CD8-positive, alpha-beta memory T cell (primary cell): ENCODE measurements around the gene DOCK9. TPM values are rescaled to one million over a fixed set of nuclear protein-coding genes. Genes with fewer than 3 reads are reported as not detected.
A peak's percentile ranks its signal among the peaks of the same experiment; 100 is the strongest.

Source experiments
- CTCF ChIA-PET: fragments of 350-600 bp; sonication (Branson Sonifier 250); formaldehyde crosslinking; loops from one replicate; lab custom pipeline; 2021; ENCODE audit warnings: antibody characterized with exemption; lab: Charles Lee
- POLR2A ChIA-PET: fragments of 350-600 bp; sonication (Branson Sonifier 250); formaldehyde crosslinking; loops from one replicate; lab custom pipeline; 2021; ENCODE audit warnings: antibody characterized with exemption; lab: Charles Lee
- DNase-seq, 5 donors: peaks; one replicate each; pipeline versions ENCODE4 v3.0.0 to v3.0.0-alpha.2; 2020 to 2022; ENCODE audit warnings: mixed read lengths in 1 of 5
- H3K27ac ChIP-seq: one replicate; pipeline ENCODE4 v1.7.0; 2013; ENCODE audit warnings: low read depth, mild to moderate bottlenecking, low read length, moderate library complexity
- H3K27me3 ChIP-seq: 2 replicates; pipeline ENCODE4 v1.7.0; 2013; ENCODE audit warnings: low read length, mild to moderate bottlenecking; ENCODE audit not compliant: insufficient read depth, poor library complexity, severe bottlenecking
- H3K36me3 ChIP-seq: 2 replicates; pipeline ENCODE4 v1.7.0; 2013; ENCODE audit warnings: mild to moderate bottlenecking, low read length, moderate library complexity; ENCODE audit not compliant: insufficient read depth
- H3K4me1 ChIP-seq: 2 replicates; pipeline ENCODE4 v1.7.0; 2013; ENCODE audit warnings: mild to moderate bottlenecking, low read length, moderate library complexity; ENCODE audit not compliant: insufficient read depth
- H3K4me3 ChIP-seq: 2 replicates; pipeline ENCODE4 v1.7.0; 2013; ENCODE audit warnings: mild to moderate bottlenecking, low read length
- H3K9me3 ChIP-seq: 2 replicates; pipeline ENCODE4 v1.7.0; 2013; ENCODE audit warnings: mild to moderate bottlenecking, low read length
- H3K27ac Mint-ChIP-seq, 8 donors: one replicate each; pipeline ENCODE4 v1.8.0; 2020 to 2021; ENCODE audit warnings: mixed read lengths in 8 of 8, mild to moderate bottlenecking in 6 of 8, inconsistent platforms in 3 of 8, moderate library complexity in 3 of 8
- H3K27me3 Mint-ChIP-seq, 2 donors: one replicate each; pipeline ENCODE4 v1.8.0; 2020 to 2021; ENCODE audit warnings: mixed read lengths in 2 of 2, mild to moderate bottlenecking in 1 of 2, moderate library complexity in 1 of 2
- H3K36me3 Mint-ChIP-seq, 3 donors: one replicate each; pipeline ENCODE4 v1.8.0; 2020 to 2021; ENCODE audit warnings: mixed read lengths in 3 of 3, inconsistent platforms in 1 of 3, mild to moderate bottlenecking in 1 of 3
- H3K4me1 Mint-ChIP-seq, 3 donors: one replicate each; pipeline ENCODE4 v1.8.0; 2020 to 2021; ENCODE audit warnings: mixed read lengths in 3 of 3, inconsistent platforms in 1 of 3, mild to moderate bottlenecking in 1 of 3
- H3K4me3 Mint-ChIP-seq, 7 donors: one replicate each; pipeline ENCODE4 v1.8.0; 2020 to 2021; ENCODE audit warnings: mixed read lengths in 7 of 7, mild to moderate bottlenecking in 6 of 7, moderate library complexity in 4 of 7, inconsistent platforms in 2 of 7
- H3K9me3 Mint-ChIP-seq, 5 donors: one replicate each; pipeline ENCODE4 v1.8.0; 2020 to 2022; ENCODE audit warnings: mixed read lengths in 5 of 5, mild to moderate bottlenecking in 3 of 5, moderate library complexity in 2 of 5, inconsistent platforms in 1 of 5
- polyA plus RNA-seq: library from polyadenylated mRNA; unstranded; fragments of 300-500 nt; fragmentation: Illumina TruSeq; gene quantifications from one replicate; pipeline ENCODE4 v1.2.3, GENCODE V29; 2021
- total RNA-seq, 2 experiments: library from RNA; stranded (reverse); gene quantifications; one replicate each; pipeline ENCODE4 v1.2.3, GENCODE V29; 2021

Gene DOCK9
- total and polyA plus RNA-seq, 3 experiments from 2014 or later = 23.9 to 38.9 (median 35.4) TPM

DNA sequence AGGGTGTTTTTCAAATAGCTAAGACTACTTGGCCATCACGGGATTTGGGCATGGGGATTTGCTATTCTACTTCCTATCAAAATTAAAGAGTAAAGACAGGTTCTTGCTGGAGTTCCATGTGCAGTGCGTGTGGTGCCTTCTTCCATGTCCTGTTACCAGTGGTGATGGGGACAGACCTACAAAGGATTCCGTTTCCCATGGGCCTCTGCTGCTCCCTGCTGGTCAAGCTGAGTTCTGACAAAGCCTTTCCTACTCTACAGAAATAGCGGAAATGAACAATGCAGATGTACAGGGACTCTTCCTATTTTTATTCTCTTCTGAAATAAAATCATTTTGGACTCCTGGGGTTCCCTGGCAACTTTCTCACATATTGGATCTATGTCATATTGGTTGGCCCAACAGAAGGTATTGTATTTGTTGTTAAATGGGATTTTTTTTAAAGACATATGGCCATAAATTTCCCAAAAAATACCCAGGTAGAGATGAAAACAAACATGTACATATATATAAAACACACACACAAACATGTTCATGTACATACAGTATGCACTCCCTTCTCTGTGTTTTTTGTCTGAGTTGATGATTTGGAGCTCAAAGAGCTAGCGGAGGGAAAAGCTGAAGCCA lies 134.9 kb downstream of the DOCK9 start:
- Histone ChIP-seq H3K4me3 (no peak overlapping the region), H3K27ac (no peak overlapping the region), H3K4me1 (no peaks in the 10 kb centered on the region), H3K27me3 (no peaks in the 10 kb centered on the region), H3K9me3 (no peaks in the 10 kb centered on the region), H3K36me3 (peaks cover 18% of the 10 kb centered on the region)
- H3K4me3 Mint-ChIP-seq = no peak overlapping the region
- H3K36me3 Mint-ChIP-seq = peaks cover 7 to 73% (median 35%) of the 10 kb centered on the region in 3 donors
- peak overlapping the region in 4 of 8 donors; percentile 3 to 69 (median 60) for H3K27ac Mint-ChIP-seq
- H3K27me3 Mint-ChIP-seq = no peaks in the 10 kb centered on the region
- DNase-seq = peak; percentile 15 to 62 (median 26)
- H3K9me3 Mint-ChIP-seq = no peaks in the 10 kb centered on the region
- ChIA-PET CTCF (interaction anchor here (1.0 to 1.5 kb wide), 4 partner anchors 11 to 53 kb away, joined by 3 to 6 read pairs (median 4); no protein-coding TSS in a partner anchor), POLR2A (no interaction called here)
- no peaks in the 10 kb centered on the region for H3K4me1 Mint-ChIP-seq

DNA sequence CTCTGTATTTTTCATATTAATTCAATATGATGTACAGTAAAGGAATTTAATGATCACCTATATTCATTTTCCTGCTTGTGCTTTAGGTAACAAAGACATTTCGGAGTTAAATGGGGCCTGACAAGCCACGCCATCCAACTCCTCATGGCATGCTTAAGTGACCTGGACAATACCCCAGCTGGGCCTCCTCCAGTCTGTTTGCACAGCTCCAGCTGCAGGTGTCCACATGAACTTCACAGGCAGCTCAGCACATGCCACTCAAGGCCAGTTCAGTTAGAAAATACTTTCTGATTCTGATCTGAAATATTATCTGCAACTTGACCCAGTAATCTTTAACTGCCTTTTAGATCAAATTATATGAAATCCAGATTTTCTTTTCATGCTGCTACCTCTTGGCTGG lies 135.8 kb downstream of the DOCK9 start:
- Histone ChIP-seq H3K9me3 (no peaks in the 10 kb centered on the region), H3K27me3 (no peaks in the 10 kb centered on the region), H3K27ac (no peak overlapping the region), H3K4me3 (no peak overlapping the region), H3K4me1 (no peaks in the 10 kb centered on the region), H3K36me3 (peaks cover 16% of the 10 kb centered on the region)
- POLR2A ChIA-PET = no interaction called here
- H3K4me3 Mint-ChIP-seq = no peak overlapping the region
- no peak overlapping the region for H3K27ac Mint-ChIP-seq
- no peaks in the 10 kb centered on the region for H3K4me1 Mint-ChIP-seq
- CTCF ChIA-PET = interaction anchor here (1.0 to 1.5 kb wide), 2 partner anchors 12 to 54 kb away, joined by 3 read pairs; no protein-coding TSS in a partner anchor
- H3K9me3 Mint-ChIP-seq = no peaks in the 10 kb centered on the region
- peaks cover 7 to 74% (median 31%) of the 10 kb centered on the region in 3 donors for H3K36me3 Mint-ChIP-seq
- DNase-seq = no peak
- no peaks in the 10 kb centered on the region for H3K27me3 Mint-ChIP-seq

DNA sequence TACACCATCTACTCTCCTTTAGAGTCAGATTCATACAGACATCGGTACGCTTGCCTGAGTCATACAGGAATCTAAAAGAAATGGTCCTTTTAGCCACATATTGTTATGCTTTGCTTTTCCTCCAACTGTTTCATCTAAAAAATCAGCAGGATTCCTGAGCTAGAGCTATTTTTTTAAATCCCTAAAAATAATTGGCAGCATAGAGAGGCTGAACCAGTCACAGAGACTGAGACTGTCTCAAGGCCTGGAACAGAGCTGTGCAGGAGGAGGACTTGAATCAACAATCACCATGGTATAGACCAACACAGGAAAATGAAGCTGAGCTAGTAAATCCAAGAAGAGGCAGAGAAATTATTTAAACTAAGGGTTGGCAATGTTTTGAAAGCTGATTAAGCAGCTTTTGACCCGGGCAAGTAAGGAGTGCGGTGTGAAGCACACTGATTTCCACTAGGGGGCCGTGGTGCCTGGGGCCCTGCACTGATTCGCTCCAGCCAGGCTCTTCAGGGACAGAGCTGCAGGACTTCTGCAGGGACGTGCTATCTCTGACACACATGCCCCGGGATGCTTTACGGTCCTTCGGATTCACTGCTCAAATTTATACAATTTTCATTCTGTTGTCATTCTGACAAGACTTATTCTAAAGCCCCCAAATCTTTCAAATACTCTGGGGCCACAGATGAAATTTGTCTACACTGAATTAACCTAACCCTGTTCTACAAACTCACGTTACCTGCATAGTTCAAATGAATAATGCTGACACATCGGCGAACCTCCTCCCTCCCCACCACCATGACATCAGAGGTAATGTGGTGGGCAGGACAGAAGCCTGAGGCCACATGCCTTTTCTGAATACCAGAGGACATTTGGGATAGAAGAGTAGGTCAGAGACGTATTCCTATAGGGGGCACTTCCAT lies 137.8 kb downstream of the DOCK9 start:
- no peak overlapping the region for H3K27ac ChIP-seq
- no peak overlapping the region for H3K4me3 Mint-ChIP-seq
- H3K27me3 ChIP-seq = no peaks in the 10 kb centered on the region
- POLR2A ChIA-PET = no interaction called here
- peak in 2 of 5 donors; percentile 9 to 11 for DNase-seq
- no peaks in the 10 kb centered on the region for H3K4me1 Mint-ChIP-seq
- CTCF ChIA-PET = interaction anchor here (0.8 kb wide), 1 partner anchor 15 kb away, joined by 3 read pairs; no protein-coding TSS in a partner anchor
- peaks cover 5 to 70% (median 20%) of the 10 kb centered on the region in 3 donors for H3K36me3 Mint-ChIP-seq
- peaks cover 6% of the 10 kb centered on the region for H3K36me3 ChIP-seq
- H3K4me1 ChIP-seq = no peaks in the 10 kb centered on the region
- H3K9me3 ChIP-seq = no peaks in the 10 kb centered on the region
- H3K27me3 Mint-ChIP-seq = no peaks in the 10 kb centered on the region
- H3K9me3 Mint-ChIP-seq = no peaks in the 10 kb centered on the region
- H3K4me3 ChIP-seq = no peak overlapping the region
- H3K27ac Mint-ChIP-seq = peak overlapping the region in 1 of 8 donors; percentile 78

DNA sequence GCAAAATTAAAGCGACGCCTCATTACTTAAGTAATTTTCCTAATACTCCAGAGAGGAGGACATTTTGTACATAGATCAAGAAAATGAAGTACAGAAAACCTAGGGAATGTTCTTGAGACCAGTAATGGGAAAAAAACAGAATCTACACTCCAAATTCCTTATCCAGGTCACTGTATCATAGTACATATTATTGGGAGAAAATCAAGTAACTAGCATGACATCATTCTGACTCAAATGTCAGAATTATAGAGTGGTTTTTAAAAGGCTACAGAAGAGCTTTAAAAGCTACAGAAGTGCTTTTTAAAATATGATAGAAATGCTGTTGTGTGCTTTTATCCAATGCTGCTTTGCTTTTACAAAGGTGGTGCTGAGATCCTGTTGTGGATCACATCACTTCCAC lies 139.1 kb downstream of the DOCK9 start:
- H3K27me3 ChIP-seq = no peaks in the 10 kb centered on the region
- H3K36me3 ChIP-seq = no peaks in the 10 kb centered on the region
- no peak overlapping the region for H3K27ac ChIP-seq
- CTCF ChIA-PET = no interaction called here
- POLR2A ChIA-PET = no interaction called here
- no peaks in the 10 kb centered on the region for H3K4me1 ChIP-seq
- H3K4me3 ChIP-seq = no peak overlapping the region
- no peak for DNase-seq
- Mint-ChIP-seq H3K36me3 (peaks cover 0 to 72% (median 21%) of the 10 kb centered on the region in 3 donors), H3K4me1 (no peaks in the 10 kb centered on the region), H3K9me3 (no peaks in the 10 kb centered on the region), H3K27me3 (no peaks in the 10 kb centered on the region), H3K4me3 (no peak overlapping the region), H3K27ac (peak overlapping the region in 1 of 8 donors; percentile 47)
- H3K9me3 ChIP-seq = no peaks in the 10 kb centered on the region

DNA sequence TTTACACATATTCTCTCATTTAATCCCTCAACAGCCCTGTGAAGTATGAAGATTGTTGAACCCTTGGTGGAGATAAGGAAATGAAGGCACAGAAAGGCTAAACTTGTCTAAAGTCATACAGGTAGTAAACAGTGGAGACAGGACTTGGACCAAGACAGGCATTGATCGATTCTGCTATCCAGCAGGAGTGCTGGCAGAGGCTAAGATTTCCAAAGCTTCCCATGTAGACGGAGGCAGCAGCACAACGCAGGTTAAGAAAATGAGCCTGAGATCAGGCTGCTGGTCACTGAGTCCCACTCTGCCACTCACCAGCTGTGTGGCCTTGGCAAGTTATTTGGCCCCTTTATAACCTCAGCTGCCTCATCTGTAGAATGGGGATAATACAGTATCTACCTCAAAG lies 140.0 kb downstream of the DOCK9 start:
- POLR2A ChIA-PET = no interaction called here
- H3K27me3 ChIP-seq = no peaks in the 10 kb centered on the region
- Mint-ChIP-seq H3K27ac (no peak overlapping the region), H3K9me3 (no peaks in the 10 kb centered on the region), H3K36me3 (peaks cover under 1 to 72% (median 20%) of the 10 kb centered on the region in 3 donors), H3K4me3 (no peak overlapping the region), H3K4me1 (no peaks in the 10 kb centered on the region), H3K27me3 (no peaks in the 10 kb centered on the region)
- no peak overlapping the region for H3K27ac ChIP-seq
- H3K4me3 ChIP-seq = no peak overlapping the region
- no peaks in the 10 kb centered on the region for H3K9me3 ChIP-seq
- no peak for DNase-seq
- CTCF ChIA-PET = no interaction called here
- no peaks in the 10 kb centered on the region for H3K36me3 ChIP-seq
- no peaks in the 10 kb centered on the region for H3K4me1 ChIP-seq

DNA sequence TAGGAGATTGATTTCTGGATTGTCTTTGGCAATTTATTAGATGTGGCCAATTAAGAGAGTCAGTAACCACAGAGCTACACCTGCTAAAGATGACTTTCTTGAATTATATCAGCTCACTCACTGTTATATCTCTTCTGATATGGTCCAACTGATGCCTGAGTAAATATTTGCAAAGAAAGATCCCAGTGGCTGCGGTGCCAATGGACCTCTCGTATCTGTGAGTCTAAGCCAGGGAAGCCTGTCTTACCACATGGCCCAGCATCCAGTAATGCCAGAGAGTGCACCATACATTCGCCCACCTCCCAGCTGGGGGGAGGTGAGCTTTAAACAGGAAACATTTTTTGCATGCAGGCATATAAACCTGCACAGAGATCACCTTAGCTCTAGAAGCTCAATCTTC lies 142.7 kb downstream of the DOCK9 start:
- Mint-ChIP-seq H3K27ac (peak overlapping the region in 1 of 8 donors; percentile 41), H3K36me3 (peaks cover 15 to 86% (median 37%) of the 10 kb centered on the region in 3 donors), H3K4me3 (no peak overlapping the region), H3K27me3 (no peaks in the 10 kb centered on the region), H3K4me1 (no peaks in the 10 kb centered on the region), H3K9me3 (no peaks in the 10 kb centered on the region)
- no peak for DNase-seq
- H3K9me3 ChIP-seq = no peaks in the 10 kb centered on the region
- no peaks in the 10 kb centered on the region for H3K4me1 ChIP-seq
- no peak overlapping the region for H3K4me3 ChIP-seq
- ChIA-PET CTCF (no interaction called here), POLR2A (no interaction called here)
- no peak overlapping the region for H3K27ac ChIP-seq
- H3K36me3 ChIP-seq = peaks cover 3% of the 10 kb centered on the region
- H3K27me3 ChIP-seq = no peaks in the 10 kb centered on the region

DNA sequence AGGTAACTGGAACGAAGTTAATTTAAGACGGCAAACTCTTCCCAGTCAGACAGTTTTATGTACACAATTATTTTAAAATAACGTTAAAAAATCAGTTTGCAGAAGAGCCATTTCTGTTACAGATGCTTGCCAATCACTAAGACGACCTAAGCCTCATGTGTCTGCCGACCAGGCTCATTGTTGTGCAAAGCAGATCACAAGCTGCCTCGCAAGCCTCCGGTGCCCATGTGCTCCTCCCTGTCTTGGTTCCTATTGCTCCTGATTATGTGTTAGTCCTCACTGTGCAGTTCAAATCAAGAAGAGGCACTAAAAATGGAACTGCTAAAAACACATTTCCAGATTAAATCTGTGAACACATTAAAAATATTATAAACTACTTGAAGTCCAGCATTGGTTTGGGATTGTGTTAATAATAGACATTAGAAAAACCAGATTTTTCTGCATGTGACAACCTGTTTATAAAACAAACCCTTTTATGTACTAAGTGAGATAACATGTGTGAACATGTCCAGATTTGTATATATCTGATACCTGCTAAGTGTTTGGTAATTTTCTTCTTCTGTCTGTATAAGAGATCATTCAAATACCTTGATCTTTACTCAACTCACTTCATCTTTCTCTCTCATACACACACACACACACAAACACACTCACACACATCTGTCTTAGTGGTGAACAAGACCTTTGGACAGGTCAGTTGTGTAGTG lies 143.5 kb downstream of the DOCK9 start:
- H3K27me3 ChIP-seq = no peaks in the 10 kb centered on the region
- Mint-ChIP-seq H3K9me3 (no peaks in the 10 kb centered on the region), H3K4me3 (no peak overlapping the region), H3K4me1 (no peaks in the 10 kb centered on the region), H3K27me3 (no peaks in the 10 kb centered on the region), H3K27ac (no peak overlapping the region), H3K36me3 (peaks cover 15 to 92% (median 43%) of the 10 kb centered on the region in 3 donors)
- no peaks in the 10 kb centered on the region for H3K4me1 ChIP-seq
- no peak for DNase-seq
- H3K27ac ChIP-seq = no peak overlapping the region
- H3K9me3 ChIP-seq = no peaks in the 10 kb centered on the region
- POLR2A ChIA-PET = no interaction called here
- CTCF ChIA-PET = no interaction called here
- H3K36me3 ChIP-seq = peaks cover 6% of the 10 kb centered on the region
- no peak overlapping the region for H3K4me3 ChIP-seq
